C4-2B (cell line): ENCODE measurements around the gene MPC1L.

Experiments used
- H3K27ac ChIP-seq: fragments of 450-650 bp; 2 replicates; pipeline ENCODE4 v1.5.1; 2017
- CTCF ChIP-seq: fragments of 450-650 bp; conservative IDR thresholded peaks from 2 replicates; pipeline ENCODE4 v1.5.1; 2017; ENCODE audit warnings: mild to moderate bottlenecking
- ZFX ChIP-seq: fragments of 450-650 bp; IDR thresholded peaks from 2 replicates; pipeline ENCODE4 v1.6.1; 2017

The MPC1L gene

GRCh38 chrX:40632199-40632598 is 9.0 kb downstream of the MPC1L start:
- H3K27ac ChIP-seq: no peak overlapping the region
- TF ChIP-seq ZFX (no peak), CTCF (no peak)

GRCh38 chrX:40637687-40638086 is 14.5 kb downstream of the MPC1L start:
- no peak overlapping the region for H3K27ac ChIP-seq
- TF ChIP-seq CTCF: no peak

GRCh38 chrX:40644176-40644575 is 20.9 kb downstream of the MPC1L start:
- TF ChIP-seq ZFX (no peak), CTCF (no peak)
- no peak overlapping the region for H3K27ac ChIP-seq

- H3K27ac ChIP-seq: no peak overlapping the region
- no peak for TF ChIP-seq CTCF
- no peak for TF ChIP-seq ZFX
Observed at GRCh38 chrX:40644821-40645358, 21.7 kb downstream of the MPC1L start.

GRCh38 chrX:40646489-40647306 is 23.5 kb downstream of the MPC1L start:
- H3K27ac ChIP-seq: peak overlapping the region; percentile 93
- TF ChIP-seq CTCF (no peak), ZFX (peak; percentile 59)

GRCh38 chrX:40647307-40648197 is 24.3 kb downstream of the MPC1L start, which contains the start of gene CXorf38:
CXorf38 (minus strand) TSS chrX:40647561; CDS start chrX:40647520, 41 bp downstream.
- TF ChIP-seq CTCF: no peak
- TF ChIP-seq ZFX: peak; percentile 29; the same call in 1 of the 2 replicates
- H3K27ac ChIP-seq: peak within 1 kb of the TSS; percentile 93
